Measurements from ENCODE around the gene MAML2.
A peak's percentile ranks its signal among the peaks of the same experiment; 100 is the strongest.

DNA sequence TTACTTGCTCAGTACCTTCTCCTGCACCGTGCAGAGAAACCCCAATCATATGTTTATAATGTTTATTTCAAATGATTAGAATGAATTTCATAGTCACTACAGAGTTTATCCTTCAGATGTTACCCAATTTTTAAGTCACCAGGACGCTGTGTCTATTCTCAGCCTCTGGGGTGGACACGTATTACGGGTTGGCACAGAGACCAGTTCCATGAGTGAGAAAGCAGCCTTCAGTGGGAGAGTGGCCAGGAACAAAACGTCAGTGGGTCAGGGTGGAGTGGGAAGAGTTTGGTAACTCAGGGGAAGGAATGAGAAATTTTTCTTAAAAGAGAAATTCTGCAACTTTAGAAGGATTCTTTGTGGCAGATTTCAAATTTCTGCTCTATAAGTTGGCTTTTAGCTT, 342.0 kb downstream of the MAML2 start:
- TF ChIP-seq CTCF (IDR thresholded peaks at IDR 0.05) (no peak), POLR2A (IDR thresholded peaks at IDR 0.05) (no peak), POLR2AphosphoS5 (IDR thresholded peaks at IDR 0.05) (peak in 2 of 3 donors; percentile 30 to 78), EP300 (IDR thresholded peaks at IDR 0.05) (no peak)

All from stomach (tissue), 4 donors.